ENCODE measurements around the gene RTN4IP1. TPM values are rescaled to one million over a fixed set of nuclear protein-coding genes. Genes with fewer than 3 reads are reported as not detected.
"Not testable (repeated sequence)": the region's sequence is repeated elsewhere in the genome, so short reads cannot be mapped to it uniquely, and the experiment has no call there.

RTN4IP1 gene
- polyA plus RNA-seq, 3 donors: 9.4 to 12.4 (median 10.2) TPM

DNA sequence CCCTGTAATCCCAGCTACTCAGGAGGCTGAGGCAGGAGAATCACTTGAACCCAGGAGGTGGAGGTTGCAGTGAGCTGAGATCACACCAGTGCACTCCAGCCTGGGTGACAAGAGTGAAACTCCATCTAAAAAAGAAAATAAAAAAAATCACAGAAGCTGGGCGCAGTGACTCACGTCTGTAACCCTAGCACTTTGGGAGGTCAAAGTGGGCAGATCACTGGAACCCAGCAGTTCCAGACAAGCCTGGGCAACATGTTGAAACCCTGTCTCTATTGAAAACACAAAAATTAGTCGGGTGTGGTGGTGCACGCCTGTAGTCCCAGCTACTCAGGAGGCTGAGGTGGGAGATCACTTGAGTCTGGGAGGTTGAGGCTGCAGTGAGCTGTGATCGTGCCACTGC is 69.6 kb downstream of the RTN4IP1 start:
- DNase-seq (ENCODE audit: extremely low read depth in 1 of 11, low read depth in 9 of 11, low spot score in 4 of 11): not testable (repeated sequence)

DNA sequence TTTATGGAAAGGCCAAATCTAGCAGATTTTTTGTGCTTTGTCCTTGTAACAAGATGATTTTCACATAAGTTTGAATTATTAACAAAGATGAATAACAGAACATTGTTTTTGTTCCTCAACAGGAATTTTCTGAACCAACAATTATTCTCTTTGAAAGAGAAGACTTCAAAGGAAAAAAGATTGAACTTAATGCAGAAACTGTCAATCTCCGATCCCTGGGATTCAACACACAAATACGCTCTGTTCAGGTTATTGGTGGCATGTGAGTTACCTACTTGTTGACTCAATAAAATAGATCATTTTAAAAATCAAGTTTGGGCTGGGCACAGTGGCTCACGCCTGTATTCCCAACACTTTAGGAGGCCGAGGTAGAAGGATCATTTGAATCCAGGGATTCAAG is 70.9 kb downstream of the RTN4IP1 start:
- no peak for DNase-seq (ENCODE audit: extremely low read depth in 1 of 11, low read depth in 9 of 11, low spot score in 4 of 11)

DNA sequence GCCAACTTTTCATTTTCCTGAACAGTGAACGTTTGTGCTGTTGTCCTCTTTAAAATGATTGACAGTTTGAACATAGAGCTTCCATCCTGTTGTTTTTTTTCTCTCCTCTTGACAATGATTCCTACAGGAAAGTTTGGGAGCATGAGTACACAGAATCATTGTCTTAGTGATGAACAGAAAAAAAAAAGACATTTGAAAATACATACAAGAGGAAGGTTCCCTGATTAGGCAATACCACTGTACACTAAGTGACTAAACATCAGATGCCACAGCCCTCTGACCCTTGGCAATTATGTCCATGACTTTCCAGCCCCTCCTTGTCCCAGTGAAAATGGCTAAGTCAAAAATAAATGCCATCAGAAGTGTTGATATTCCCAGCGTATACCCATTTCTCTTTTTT is 71.5 kb downstream of the RTN4IP1 start:
- DNase-seq (ENCODE audit: extremely low read depth in 1 of 11, low read depth in 9 of 11, low spot score in 4 of 11): no peak

DNA sequence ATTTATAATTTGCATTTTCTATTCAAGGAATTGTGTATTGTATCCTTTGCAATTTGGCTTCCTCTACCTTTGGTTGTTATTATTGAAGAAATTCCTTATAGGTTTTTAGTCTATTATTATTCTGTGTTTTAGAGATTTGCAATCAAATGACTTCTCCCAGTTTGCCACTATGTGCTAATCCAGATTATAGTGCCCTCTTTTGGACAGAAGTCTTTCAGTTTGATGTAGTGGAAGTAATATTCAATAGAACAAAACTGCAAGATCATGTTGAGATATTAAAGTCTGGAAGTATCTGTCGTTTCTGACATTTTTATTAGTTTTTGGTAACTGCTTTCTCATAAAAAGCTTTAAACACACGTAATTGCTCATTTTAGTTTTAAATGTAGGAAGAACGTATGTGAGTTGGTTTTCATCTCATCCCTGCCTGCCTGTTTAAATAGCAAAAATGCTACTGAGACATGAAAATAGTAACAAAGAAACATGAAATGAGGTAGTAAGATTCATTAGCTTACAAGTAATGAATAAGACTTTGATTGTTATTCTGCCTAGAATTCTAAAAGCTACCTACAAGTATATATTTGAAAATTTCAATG is 72.8 kb downstream of the RTN4IP1 start:
- no peak for DNase-seq (ENCODE audit: extremely low read depth in 1 of 11, low read depth in 9 of 11, low spot score in 4 of 11)

DNA sequence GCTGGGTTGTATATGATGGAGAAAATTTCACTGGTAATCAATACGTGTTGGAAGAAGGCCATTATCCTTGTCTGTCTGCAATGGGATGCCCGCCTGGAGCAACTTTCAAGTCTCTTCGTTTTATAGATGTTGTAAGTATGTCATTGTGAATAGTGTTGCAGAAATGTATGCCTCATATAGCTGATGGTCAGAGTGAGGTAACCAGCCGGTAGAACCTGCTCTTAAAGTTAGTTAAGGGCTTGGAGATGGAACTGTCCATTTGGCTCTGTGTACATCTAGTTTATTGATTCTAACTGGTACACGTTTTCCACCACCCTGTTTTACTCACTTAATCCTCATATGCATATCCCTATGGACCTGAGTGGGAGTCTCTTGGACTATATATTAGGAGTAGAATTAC is 73.5 kb downstream of the RTN4IP1 start:
- no peak for DNase-seq (ENCODE audit: extremely low read depth in 1 of 11, low read depth in 9 of 11, low spot score in 4 of 11)

DNA sequence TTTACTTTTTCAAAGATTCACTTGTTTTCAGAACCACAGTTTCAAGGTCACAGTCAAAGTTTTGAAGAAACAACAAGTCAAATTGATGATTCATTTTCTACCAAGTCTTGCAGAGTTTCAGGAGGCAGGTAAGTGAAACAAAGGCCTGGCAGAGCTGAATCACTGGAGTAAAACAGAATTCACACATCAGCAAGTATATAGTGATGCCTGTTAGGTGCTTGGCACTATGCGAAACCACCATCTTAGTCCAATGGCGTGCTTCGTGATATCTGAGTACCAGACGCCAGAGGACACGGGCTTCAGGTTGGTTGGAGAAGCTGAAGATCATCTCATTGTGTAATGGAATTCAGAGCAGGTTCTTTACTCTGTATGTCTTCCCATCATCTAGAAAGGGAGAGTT is 75.9 kb downstream of the RTN4IP1 start:
- DNase-seq (ENCODE audit: extremely low read depth in 1 of 11, low read depth in 9 of 11, low spot score in 4 of 11): no peak

DNA sequence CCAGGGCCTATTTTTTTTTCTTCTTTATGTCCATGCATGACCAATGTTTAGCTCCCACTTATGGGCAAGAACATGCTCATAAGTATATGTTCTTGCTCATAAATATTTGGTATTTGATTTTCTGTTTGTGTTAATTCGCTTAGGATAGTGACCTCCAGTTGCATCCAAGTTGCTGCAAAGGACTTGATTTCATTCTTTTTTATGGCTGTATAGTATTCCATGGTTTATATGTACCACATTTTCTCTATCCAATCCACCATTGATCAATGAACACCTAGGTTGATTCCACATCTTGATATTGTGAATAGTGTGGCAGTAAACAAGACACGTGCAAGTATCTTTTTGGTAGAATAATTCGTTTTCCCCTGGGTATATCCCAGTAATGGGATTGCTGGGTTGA is 78.1 kb downstream of the RTN4IP1 start:
- no peak for DNase-seq (ENCODE audit: extremely low read depth in 1 of 11, low read depth in 9 of 11, low spot score in 4 of 11)

DNA sequence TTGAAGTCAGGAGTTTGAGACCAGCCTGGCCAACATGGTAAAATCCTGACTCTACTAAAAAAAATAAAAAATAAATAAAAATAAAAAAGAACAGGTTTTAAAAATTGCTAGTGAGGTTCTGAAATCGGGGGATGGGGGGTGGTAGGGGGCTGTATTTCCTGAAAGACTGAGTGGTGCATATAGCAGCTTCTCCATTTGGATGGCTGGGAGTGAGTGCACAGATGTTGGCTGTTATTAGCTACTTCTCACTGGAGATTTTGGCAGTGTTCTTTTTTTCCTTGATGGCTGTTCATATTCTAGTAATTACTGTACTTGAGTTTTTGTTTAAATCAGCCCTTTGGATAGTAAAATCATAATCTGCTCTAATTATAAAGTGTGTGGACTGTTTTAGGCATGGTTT is 79.8 kb downstream of the RTN4IP1 start:
- no peak for DNase-seq (ENCODE audit: extremely low read depth in 1 of 11, low read depth in 9 of 11, low spot score in 4 of 11)

DNA sequence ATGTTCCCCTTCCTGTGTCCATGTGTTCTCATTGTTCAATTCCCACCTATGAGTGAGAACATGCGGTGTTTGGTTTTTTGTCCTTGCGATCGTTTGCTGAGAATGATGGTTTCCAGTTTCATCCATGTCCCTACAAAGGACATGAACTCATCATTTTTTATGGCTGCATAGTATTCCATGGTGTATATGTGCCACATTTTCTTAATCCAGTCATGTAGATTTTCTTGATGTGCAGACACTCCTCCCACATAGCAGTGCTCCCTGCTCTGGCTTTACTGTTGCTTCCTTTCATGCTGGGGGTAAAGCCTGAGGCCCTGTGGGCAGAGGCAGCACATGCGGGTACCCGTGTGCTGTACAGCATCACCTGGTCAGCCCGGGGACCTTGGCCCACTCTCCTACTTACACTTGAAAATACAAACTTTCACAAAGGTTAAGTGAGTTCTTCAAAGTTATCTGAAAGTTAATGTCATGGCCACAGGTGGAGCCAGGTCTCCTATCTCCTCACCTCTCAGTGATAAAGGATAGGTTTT is 80.3 kb downstream of the RTN4IP1 start:
- DNase-seq (ENCODE audit: extremely low read depth in 1 of 11, low read depth in 9 of 11, low spot score in 4 of 11): not testable (repeated sequence)

DNA sequence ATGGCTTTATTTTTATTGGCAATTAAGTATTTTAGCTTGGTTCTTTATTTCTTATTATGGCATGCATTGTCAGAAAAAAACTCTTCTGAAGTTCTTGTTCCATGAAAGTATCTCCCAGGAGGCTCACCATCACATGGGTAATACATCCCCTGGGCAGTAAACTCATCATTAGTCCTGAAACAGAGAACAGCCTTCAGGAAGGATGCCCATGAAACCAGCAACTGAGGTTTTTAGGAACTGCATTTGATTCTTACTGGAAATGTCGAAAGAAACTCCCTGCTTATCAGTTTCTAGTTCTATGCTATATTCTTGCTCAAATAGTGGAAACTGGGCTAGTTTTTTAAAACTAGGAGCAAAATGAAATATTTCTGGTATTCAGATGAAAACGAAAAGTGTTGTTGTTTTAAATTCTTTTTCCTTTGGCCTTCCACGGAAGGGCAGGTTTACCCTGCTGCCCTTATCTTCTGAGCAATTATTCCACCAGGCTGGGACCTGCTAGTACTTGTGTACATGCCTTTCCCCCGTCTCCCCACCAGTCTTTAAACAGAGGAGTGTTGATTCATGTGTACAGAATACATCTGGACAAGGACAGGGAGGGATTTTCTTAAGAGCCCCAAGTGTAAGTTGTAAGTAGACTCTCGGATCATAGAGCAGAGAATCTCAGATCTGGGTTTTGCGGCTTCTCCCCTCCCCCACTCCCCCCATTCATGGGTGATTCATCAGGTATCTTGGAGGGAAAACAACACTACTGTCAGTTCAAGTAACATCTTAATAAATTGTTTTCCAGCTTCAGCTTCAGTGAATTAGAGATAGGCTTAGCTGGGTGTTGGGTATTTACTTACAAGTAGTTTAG is 81.5 kb downstream of the RTN4IP1 start:
- no peak for DNase-seq (ENCODE audit: extremely low read depth in 1 of 11, low read depth in 9 of 11, low spot score in 4 of 11)

DNA sequence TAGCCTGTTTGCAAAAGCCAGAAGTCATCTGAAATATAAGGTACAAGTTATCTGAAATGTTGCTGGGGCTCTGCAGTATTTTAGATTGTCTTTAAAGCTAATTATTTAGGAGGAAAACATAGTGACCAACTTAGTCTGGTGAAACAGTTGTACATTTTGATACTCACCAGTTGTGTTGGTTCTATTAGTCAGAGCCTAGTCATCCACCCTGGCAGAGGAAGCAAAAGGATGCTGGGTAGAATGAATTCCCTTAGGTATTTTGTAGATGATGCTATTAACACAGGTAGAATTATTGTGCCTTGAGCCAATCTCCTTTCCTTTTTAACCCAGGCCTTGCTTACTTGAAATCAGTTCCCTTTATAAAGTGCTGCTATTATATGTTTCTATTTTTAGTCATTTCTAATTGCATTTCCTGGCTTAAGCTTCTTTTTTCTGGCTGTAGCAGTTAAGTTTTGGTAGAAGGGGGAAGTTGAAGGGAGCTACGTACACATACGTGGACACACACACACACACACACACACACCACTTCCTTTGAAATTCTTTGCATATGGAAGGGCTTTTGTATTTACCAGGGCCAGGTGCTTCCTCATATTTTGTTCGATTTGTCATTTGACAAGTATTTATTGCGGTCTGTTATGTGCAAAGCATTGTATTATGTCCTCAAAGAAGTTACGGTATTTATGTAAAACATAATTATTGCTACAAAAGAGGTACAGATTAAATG is 82.4 kb downstream of the RTN4IP1 start:
- DNase-seq (ENCODE audit: extremely low read depth in 1 of 11, low read depth in 9 of 11, low spot score in 4 of 11): peak in 1 of 11 donors; percentile 20

DNA sequence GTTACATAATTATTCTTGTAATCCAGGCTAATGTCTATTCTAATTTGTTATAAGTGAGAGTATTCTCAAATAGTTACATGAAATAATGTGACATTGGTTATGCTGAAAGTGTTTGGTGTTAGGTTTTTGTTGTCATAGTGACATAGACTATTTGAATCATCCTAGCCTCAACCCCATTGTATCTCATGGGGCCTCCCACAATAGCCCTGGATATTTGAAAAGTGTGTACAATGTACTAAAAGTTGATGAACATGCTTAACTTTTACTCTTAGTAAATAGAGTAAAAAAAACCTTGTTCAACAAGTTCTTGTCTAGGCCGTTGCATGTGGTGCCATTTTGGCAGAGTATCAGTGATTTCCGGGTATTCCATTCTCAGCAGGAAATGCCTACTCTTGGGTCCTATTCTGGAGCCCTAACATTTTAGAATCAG is 83.0 kb downstream of the RTN4IP1 start:
- DNase-seq (ENCODE audit: extremely low read depth in 1 of 11, low read depth in 9 of 11, low spot score in 4 of 11): no peak

DNA sequence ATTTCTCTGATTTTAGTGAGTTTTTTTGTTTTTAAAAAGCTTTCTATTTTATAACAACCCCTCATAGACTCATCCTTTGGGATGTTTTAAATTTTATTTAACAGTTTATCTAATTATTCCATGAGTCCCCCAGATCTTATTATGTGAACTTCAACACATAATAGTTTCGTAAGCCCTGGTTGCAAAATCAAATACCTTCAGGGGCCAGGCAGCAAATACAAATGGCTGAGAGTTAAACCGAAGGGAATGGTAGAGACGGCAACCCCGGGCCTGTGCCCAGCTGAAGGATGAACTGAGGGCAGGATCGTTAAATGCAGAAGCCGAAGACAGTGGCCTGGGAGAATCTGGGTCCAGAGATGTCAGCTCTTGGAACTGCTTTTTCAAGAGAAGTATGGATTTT is 88.4 kb downstream of the RTN4IP1 start:
- DNase-seq (ENCODE audit: extremely low read depth in 1 of 11, low read depth in 9 of 11, low spot score in 4 of 11): no peak

DNA sequence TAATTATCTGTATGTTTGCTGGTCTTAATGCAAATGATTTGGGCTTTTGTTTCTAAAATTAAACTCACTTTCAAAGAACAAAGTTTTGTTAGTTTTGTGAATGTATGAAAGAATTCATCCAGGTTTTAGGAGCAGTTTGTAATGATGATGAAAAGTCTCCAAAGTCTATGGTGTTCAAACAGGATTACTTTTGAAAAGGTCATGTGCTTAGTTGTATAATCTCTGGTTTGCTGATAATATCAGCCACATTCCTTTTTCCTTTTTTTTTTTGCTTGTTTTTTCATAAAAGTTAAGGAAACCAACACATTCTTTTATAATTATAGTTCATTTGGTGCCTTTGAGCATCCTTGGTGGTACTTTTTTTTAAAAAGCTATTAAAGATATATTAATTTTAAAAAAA is 88.9 kb downstream of the RTN4IP1 start:
- DNase-seq (ENCODE audit: extremely low read depth in 1 of 11, low read depth in 9 of 11, low spot score in 4 of 11): no peak

DNA sequence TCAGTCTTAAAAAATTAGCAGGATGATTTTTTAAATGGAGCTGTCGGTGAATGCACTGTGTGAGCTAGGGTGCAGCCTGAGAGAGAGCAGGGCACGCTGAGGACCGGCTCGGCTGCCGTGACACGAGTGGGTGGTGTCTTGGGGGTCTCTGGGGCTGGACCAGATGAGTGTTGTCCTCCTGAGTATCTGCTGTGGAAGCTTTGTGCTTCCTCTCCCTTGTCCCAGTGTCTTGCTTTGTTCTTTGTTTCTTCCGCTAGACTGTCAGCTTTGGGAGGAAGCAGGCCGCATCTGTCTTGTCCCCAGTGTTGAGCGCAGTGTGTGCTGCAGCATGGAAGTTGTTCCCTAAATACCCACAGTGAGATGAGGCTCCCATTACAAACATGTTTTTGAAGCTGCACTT is 89.4 kb downstream of the RTN4IP1 start:
- no peak for DNase-seq (ENCODE audit: extremely low read depth in 1 of 11, low read depth in 9 of 11, low spot score in 4 of 11)

DNA sequence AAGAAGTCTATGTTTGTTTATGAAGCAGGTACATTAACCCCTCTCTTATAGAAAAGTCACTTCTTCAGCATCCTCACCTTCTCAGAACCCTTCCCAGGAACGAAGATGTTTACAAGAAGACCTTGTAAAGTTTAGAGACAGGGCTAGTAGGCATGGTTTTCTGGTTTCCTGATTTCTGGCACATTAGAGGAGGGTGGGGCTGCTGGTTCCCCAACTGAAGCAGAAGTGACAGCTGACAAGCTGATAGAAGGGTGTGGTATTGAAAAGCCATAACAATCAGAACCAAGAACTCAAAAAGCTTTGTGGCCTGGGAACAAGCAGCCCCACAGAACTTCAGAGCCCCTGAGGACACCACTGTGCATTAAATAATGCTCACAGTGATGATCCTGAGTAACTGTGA is 91.2 kb downstream of the RTN4IP1 start:
- DNase-seq (ENCODE audit: extremely low read depth in 1 of 11, low read depth in 9 of 11, low spot score in 4 of 11): no peak

DNA sequence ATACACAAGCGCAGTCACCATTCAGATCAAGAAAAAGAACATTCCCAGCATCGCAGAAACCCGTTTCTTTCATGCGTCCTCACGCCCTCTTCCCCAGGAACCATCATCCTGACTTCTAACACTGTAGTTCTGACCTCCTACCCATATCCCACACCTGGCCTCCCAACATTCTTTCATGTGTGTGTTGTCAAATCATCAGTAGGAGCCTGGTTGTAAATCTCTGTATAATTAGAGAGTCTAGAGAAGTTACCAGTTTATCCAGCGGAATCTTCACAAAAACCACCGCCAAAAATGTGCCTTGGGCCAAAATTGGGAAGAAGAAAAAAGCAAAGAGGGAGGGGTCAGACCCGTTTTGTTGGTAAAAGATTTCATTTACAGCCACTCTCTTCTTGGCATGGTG is 91.6 kb downstream of the RTN4IP1 start:
- no peak for DNase-seq (ENCODE audit: extremely low read depth in 1 of 11, low read depth in 9 of 11, low spot score in 4 of 11)

DNA sequence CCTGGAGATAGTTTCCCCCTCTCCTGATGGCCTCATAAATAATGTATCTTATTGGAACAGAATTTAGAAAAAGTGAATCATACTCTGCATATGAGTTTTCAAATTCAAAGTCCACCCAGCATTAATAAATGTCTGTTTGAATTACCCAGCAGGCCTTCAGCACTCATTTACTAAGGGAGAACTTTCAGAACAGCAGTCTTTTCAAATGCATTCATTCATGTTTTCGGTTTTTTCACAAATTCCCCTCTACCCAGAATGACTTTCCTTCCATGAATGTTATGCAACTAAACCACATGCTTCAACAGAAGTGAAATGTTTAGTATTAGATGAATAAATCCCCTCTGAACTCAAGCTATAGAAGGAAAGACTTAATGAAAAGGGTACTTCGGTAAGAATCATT is 92.4 kb downstream of the RTN4IP1 start:
- no peak for DNase-seq (ENCODE audit: extremely low read depth in 1 of 11, low read depth in 9 of 11, low spot score in 4 of 11)

DNA sequence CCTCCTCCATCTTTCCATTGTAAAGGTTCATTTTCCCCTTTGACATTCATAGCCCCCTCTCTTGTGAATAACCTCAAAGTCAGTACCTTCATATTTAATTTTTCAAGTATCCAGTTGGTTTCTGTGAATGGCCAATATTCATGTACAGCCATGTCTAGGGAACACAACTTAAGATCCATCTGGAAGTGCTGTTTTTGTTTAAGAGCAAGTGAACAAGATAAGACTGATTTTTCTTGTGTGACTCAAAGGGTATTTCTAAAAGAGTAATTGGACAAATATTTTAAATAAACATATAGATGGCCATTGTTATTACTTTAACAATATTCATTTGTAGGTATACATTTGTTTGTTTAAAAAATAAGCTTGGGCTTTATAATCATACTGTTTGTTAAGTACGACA is 92.9 kb downstream of the RTN4IP1 start:
- no peak for DNase-seq (ENCODE audit: extremely low read depth in 1 of 11, low read depth in 9 of 11, low spot score in 4 of 11)

DNA sequence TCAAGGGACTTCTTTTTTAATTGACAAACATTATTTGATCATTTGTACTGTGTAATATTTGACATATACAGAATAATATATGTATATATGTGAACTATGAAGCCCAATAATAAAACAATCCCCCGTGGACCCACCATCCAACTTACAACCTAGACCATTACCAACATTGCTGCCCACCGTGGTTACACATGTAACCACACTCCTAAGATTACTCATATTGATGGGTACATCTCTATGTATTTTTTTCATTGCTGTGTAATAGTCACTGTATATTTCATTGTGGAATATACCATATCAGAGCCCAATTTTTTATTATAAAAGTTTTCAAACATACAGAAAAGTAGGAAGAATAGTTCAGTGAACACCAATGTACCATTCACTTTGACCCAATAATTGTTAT is 94.3 kb downstream of the RTN4IP1 start:
- no peak for DNase-seq (ENCODE audit: extremely low read depth in 1 of 11, low read depth in 9 of 11, low spot score in 4 of 11)
